ENCODE data around the gene C15orf39. TPM values are rescaled to one million over a fixed set of nuclear protein-coding genes. Genes with fewer than 3 reads are reported as not detected.

Gene C15orf39
- total and polyA plus RNA-seq, 2 of the 13 experiments (the other 11 are each of a cell fraction or from before 2014, with no cell fraction given): 6.2 to 13.5 TPM

DNA sequence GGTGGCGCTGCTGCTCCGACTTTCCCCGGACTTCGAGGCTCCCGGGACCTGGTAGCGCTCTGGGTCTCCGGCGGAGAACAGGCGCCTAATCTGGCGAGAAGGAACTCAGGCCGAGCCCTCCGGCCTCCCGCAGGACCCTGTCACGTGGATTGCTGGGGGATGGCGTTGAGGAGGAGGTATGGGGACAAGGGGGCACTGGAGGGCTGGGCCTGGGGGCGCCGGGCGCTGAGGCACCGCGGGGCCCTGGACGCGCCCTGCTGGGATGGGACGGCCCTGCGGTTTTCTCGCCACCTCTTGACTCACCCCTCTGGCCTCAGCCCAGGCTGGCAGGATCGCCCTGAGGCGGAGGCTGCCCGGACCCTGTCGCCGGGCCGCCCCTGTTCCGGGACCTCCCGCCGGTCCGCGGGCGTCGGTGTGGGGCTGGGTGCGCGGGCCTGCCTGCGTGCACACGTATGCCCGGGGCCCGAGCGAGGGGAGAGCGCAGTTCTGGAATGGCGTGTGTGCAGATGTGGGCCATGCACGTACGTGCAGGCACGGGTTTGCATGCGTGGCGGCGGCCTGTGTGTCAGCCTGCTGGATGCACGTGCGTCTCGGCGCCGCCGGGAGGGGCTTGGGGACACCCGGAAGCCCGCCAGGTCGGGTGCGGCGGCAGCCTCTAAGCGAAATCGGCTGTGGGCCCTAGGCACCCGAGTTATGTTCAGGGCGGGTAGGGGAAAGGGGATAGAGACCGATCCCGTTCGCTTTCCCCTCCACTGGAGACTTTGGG, 752 bp downstream of the C15orf39 start (continued):
- TF ChIP-seq NRL (CRISPR knock-in tag; IDR thresholded peaks at IDR 0.05; ENCODE audit: borderline replicate concordance) (no peak), ESRRA (CRISPR knock-in tag; IDR thresholded peaks at IDR 0.05; ENCODE audit: low read depth) (peak; percentile 33; the same call in 1 of the 2 replicates), ZNF773 (CRISPR knock-in tag; IDR thresholded peaks at IDR 0.05; ENCODE audit: borderline replicate concordance) (0 out of 2 replicates have a peak, but pooled peaks have one; percentile 24), ZNF496 (CRISPR knock-in tag; IDR thresholded peaks at IDR 0.05; ENCODE audit: insufficient replicate concordance) (no peak), ZBTB42 (CRISPR knock-in tag; IDR thresholded peaks at IDR 0.05) (peak; percentile 32; the same call in 1 of the 2 replicates), ZNF747 (CRISPR knock-in tag; IDR thresholded peaks at IDR 0.05; ENCODE audit: borderline replicate concordance) (0 out of 2 replicates have a peak, but pooled peaks have one; percentile 15), GFI1 (CRISPR knock-in tag; IDR thresholded peaks at IDR 0.05; ENCODE audit: borderline replicate concordance) (peak; percentile 15; the same call in 1 of the 2 replicates), ZNF83 (CRISPR knock-in tag; IDR thresholded peaks at IDR 0.05; ENCODE audit: borderline replicate concordance) (no peak), ZNF430 (CRISPR knock-in tag; IDR thresholded peaks at IDR 0.05) (0 out of 2 replicates have a peak, but pooled peaks have one; percentile 60), ZNF724P (CRISPR knock-in tag; IDR thresholded peaks at IDR 0.05; ENCODE audit: borderline replicate concordance) (0 out of 2 replicates have a peak, but pooled peaks have one; percentile 42), KLF15 (CRISPR knock-in tag; IDR thresholded peaks at IDR 0.05; ENCODE audit: borderline replicate concordance) (no peak), SALL2 (CRISPR knock-in tag; IDR thresholded peaks at IDR 0.05) (peak; percentile 53), RARA (CRISPR knock-in tag; IDR thresholded peaks at IDR 0.05) (0 out of 2 replicates have a peak, but pooled peaks have one; percentile 11), ZNF629 (CRISPR knock-in tag; conservative IDR thresholded peaks at IDR 0.05) (no peak), PRMT3 (CRISPR knock-in tag; IDR thresholded peaks at IDR 0.05; ENCODE audit: borderline replicate concordance, low read depth) (peak; percentile 18; the same call in 1 of the 2 replicates), ZNF543 (CRISPR knock-in tag; IDR thresholded peaks at IDR 0.05) (peak; percentile 14; the same call in 1 of the 2 replicates), MAZ (IDR thresholded peaks at IDR 0.05; ENCODE audit: borderline replicate concordance, low read depth, low read length) (no peak), MAZ (CRISPR knock-in tag; IDR thresholded peaks at IDR 0.05; ENCODE audit: low read depth) (peak; percentile 38)
- TF ChIP-seq, protein P1, sequence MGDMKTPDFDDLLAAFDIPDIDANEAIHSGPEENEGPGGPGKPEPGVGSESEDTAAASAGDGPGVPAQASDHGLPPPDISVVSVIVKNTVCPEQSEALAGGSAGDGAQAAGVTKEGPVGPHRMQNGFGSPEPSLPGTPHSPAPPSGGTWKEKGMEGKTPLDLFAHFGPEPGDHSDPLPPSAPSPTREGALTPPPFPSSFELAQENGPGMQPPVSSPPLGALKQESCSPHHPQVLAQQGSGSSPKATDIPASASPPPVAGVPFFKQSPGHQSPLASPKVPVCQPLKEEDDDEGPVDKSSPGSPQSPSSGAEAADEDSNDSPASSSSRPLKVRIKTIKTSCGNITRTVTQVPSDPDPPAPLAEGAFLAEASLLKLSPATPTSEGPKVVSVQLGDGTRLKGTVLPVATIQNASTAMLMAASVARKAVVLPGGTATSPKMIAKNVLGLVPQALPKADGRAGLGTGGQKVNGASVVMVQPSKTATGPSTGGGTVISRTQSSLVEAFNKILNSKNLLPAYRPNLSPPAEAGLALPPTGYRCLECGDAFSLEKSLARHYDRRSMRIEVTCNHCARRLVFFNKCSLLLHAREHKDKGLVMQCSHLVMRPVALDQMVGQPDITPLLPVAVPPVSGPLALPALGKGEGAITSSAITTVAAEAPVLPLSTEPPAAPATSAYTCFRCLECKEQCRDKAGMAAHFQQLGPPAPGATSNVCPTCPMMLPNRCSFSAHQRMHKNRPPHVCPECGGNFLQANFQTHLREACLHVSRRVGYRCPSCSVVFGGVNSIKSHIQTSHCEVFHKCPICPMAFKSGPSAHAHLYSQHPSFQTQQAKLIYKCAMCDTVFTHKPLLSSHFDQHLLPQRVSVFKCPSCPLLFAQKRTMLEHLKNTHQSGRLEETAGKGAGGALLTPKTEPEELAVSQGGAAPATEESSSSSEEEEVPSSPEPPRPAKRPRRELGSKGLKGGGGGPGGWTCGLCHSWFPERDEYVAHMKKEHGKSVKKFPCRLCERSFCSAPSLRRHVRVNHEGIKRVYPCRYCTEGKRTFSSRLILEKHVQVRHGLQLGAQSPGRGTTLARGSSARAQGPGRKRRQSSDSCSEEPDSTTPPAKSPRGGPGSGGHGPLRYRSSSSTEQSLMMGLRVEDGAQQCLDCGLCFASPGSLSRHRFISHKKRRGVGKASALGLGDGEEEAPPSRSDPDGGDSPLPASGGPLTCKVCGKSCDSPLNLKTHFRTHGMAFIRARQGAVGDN (CRISPR knock-in tag; IDR thresholded peaks at IDR 0.05): peak; percentile 90
- TF ChIP-seq, protein P2, sequence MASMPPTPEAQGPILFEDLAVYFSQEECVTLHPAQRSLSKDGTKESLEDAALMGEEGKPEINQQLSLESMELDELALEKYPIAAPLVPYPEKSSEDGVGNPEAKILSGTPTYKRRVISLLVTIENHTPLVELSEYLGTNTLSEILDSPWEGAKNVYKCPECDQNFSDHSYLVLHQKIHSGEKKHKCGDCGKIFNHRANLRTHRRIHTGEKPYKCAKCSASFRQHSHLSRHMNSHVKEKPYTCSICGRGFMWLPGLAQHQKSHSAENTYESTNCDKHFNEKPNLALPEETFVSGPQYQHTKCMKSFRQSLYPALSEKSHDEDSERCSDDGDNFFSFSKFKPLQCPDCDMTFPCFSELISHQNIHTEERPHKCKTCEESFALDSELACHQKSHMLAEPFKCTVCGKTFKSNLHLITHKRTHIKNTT (CRISPR knock-in tag; IDR thresholded peaks at IDR 0.05): no peak
- TF ChIP-seq, protein P3, sequence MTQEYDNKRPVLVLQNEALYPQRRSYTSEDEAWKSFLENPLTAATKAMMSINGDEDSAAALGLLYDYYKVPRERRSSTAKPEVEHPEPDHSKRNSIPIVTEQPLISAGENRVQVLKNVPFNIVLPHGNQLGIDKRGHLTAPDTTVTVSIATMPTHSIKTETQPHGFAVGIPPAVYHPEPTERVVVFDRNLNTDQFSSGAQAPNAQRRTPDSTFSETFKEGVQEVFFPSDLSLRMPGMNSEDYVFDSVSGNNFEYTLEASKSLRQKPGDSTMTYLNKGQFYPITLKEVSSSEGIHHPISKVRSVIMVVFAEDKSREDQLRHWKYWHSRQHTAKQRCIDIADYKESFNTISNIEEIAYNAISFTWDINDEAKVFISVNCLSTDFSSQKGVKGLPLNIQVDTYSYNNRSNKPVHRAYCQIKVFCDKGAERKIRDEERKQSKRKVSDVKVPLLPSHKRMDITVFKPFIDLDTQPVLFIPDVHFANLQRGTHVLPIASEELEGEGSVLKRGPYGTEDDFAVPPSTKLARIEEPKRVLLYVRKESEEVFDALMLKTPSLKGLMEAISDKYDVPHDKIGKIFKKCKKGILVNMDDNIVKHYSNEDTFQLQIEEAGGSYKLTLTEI (CRISPR knock-in tag; conservative IDR thresholded peaks at IDR 0.05): no peak

Data from HepG2 (cell line).